Skin epidermis (tissue), 12 donors: ENCODE data around the gene STK32C.

Experiments used
- H3K27ac ChIP-seq, 21 experiments: fragments of 200-600 bp; sonication (generic) in 11 of 21; one replicate each; pipeline ENCODE4 v1.5.0; 2020; ENCODE audit warnings: mild to moderate bottlenecking in 3 of 21, inconsistent platforms in 2 of 21, moderate library complexity in 2 of 21
- H3K4me3 ChIP-seq, 7 experiments: fragments of 200-600 bp; sonication (generic) in 2 of 7; one replicate each; pipeline ENCODE4 v1.5.0; 2020; ENCODE audit warnings: inconsistent platforms in 2 of 7, mild to moderate bottlenecking in 2 of 7, moderate library complexity in 1 of 7

Gene STK32C

GRCh38 chr10:132255489-132256344 is 52.0 kb downstream of the STK32C start:
- Histone ChIP-seq H3K4me3 (no peak overlapping the region), H3K27ac (no peak overlapping the region)

- Histone ChIP-seq H3K4me3 (no peak overlapping the region), H3K27ac (no peak overlapping the region)
Measured at GRCh38 chr10:132254841-132255240, 52.9 kb downstream of the STK32C start.

- Histone ChIP-seq H3K4me3 (no peak overlapping the region), H3K27ac (no peak overlapping the region)
Measured at GRCh38 chr10:132253092-132253687, 54.6 kb downstream of the STK32C start.

- H3K27ac ChIP-seq: no peak overlapping the region
- no peak overlapping the region for H3K4me3 ChIP-seq
Measured at GRCh38 chr10:132252412-132252811, 55.3 kb downstream of the STK32C start.

- Histone ChIP-seq H3K4me3 (no peak overlapping the region), H3K27ac (no peak overlapping the region)
Measured at GRCh38 chr10:132251928-132252327, 55.8 kb downstream of the STK32C start.

GRCh38 chr10:132250481-132251475 is 57.0 kb downstream of the STK32C start:
- Histone ChIP-seq H3K27ac (no peak overlapping the region), H3K4me3 (no peak overlapping the region)

GRCh38 chr10:132249824-132250375 is 57.9 kb downstream of the STK32C start:
- H3K4me3 ChIP-seq: no peak overlapping the region
- no peak overlapping the region for H3K27ac ChIP-seq

GRCh38 chr10:132249226-132249724 is 58.5 kb downstream of the STK32C start:
- Histone ChIP-seq H3K4me3 (no peak overlapping the region), H3K27ac (no peak overlapping the region)

GRCh38 chr10:132248455-132249225 is 59.1 kb downstream of the STK32C start:
- Histone ChIP-seq H3K27ac (no peak overlapping the region), H3K4me3 (peak overlapping the region in 4 of 7 experiments; percentile 6 to 29 (median 24))

- Histone ChIP-seq H3K4me3 (no peak overlapping the region), H3K27ac (no peak overlapping the region)
Measured at GRCh38 chr10:132247943-132248342, 59.8 kb downstream of the STK32C start.

- H3K4me3 ChIP-seq: no peak overlapping the region
- H3K27ac ChIP-seq: no peak overlapping the region
Measured at GRCh38 chr10:132246296-132246695, 61.5 kb downstream of the STK32C start.

- no peak overlapping the region for H3K4me3 ChIP-seq
Measured at GRCh38 chr10:132245056-132245455, 62.7 kb downstream of the STK32C start.

GRCh38 chr10:132243626-132244025 is 64.1 kb downstream of the STK32C start:
- Histone ChIP-seq H3K4me3 (no peak overlapping the region), H3K27ac (no peak overlapping the region)

More at GRCh38 chr10:132245056-132245455, 62.7 kb downstream of the STK32C start:
- no peak overlapping the region for H3K27ac ChIP-seq

GRCh38 chr10:132243141-132243540 is 64.6 kb downstream of the STK32C start:
- Histone ChIP-seq H3K27ac (no peak overlapping the region), H3K4me3 (no peak overlapping the region)

- Histone ChIP-seq H3K27ac (no peak overlapping the region), H3K4me3 (no peak overlapping the region)
Measured at GRCh38 chr10:132242103-132242840, 65.5 kb downstream of the STK32C start.

GRCh38 chr10:132241496-132241895 is 66.3 kb downstream of the STK32C start:
- no peak overlapping the region for H3K27ac ChIP-seq
- H3K4me3 ChIP-seq: no peak overlapping the region

GRCh38 chr10:132241086-132241485 is 66.7 kb downstream of the STK32C start:
- H3K4me3 ChIP-seq: no peak overlapping the region
- no peak overlapping the region for H3K27ac ChIP-seq

GRCh38 chr10:132240581-132240980 is 67.2 kb downstream of the STK32C start:
- H3K4me3 ChIP-seq: no peak overlapping the region
- no peak overlapping the region for H3K27ac ChIP-seq
